ENCODE results near the gene CCNA1.

Gene CCNA1

DNA sequence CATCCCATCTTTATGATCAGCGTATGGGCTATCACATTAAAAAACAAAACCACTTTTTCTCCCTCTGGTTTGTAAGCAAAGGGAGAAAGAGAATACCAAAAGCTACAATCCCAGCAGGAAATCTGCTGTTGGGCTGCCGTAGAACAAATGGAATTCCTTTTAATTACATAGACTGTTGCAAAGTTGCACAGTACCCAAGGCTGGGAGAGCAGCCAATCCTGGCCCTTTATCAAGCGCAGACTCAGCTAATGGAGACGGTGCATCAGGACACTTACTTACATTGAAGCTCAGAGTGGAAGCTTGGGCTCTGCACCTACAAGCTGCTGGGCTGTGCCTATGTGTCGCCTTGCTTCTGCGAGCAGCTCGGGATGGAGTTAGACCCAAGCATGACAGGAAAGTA, 15.2 kb downstream of the CCNA1 start:
- H3K36me3 ChIP-seq (ENCODE audit: low read length), result no peaks in the 10 kb centered on the region
- no peaks in the 10 kb centered on the region for H3K27me3 ChIP-seq (ENCODE audit: low read length)
- H3K9me3 ChIP-seq (ENCODE audit: insufficient read depth, low read length), result no peaks in the 10 kb centered on the region
- no peaks in the 10 kb centered on the region for H3F3A ChIP-seq (ENCODE audit: insufficient read depth)
- TF ChIP-seq, protein P1, sequence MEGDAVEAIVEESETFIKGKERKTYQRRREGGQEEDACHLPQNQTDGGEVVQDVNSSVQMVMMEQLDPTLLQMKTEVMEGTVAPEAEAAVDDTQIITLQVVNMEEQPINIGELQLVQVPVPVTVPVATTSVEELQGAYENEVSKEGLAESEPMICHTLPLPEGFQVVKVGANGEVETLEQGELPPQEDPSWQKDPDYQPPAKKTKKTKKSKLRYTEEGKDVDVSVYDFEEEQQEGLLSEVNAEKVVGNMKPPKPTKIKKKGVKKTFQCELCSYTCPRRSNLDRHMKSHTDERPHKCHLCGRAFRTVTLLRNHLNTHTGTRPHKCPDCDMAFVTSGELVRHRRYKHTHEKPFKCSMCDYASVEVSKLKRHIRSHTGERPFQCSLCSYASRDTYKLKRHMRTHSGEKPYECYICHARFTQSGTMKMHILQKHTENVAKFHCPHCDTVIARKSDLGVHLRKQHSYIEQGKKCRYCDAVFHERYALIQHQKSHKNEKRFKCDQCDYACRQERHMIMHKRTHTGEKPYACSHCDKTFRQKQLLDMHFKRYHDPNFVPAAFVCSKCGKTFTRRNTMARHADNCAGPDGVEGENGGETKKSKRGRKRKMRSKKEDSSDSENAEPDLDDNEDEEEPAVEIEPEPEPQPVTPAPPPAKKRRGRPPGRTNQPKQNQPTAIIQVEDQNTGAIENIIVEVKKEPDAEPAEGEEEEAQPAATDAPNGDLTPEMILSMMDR (IDR thresholded peaks at IDR 0.05; ENCODE audit: insufficient read depth, low read length, poor library complexity, severe bottlenecking), result no peak
- TF ChIP-seq EZH2phosphoT487 (conservative IDR thresholded peaks at IDR 0.05; ENCODE audit: low read length), result no peak
- H2AFZ ChIP-seq (ENCODE audit: low read depth, low read length, severe bottlenecking), result no peak overlapping the region
- H4K20me1 ChIP-seq (ENCODE audit: low read depth, low read length), result no peaks in the 10 kb centered on the region
- H3K4me2 ChIP-seq (ENCODE audit: low read depth, low read length, poor library complexity, severe bottlenecking), result no peak overlapping the region
- H3K9me2 ChIP-seq (replicated peaks; ENCODE audit: insufficient read depth, low read length), result no peaks in the 10 kb centered on the region
- H3K79me2 ChIP-seq (ENCODE audit: insufficient read depth, low read length), result no peaks in the 10 kb centered on the region
- H3K27ac ChIP-seq (ENCODE audit: low read depth, low read length), result no peak overlapping the region
- no peak overlapping the region for H3K9ac ChIP-seq (ENCODE audit: low read length)
- no peak overlapping the region for H3K4me3 ChIP-seq (ENCODE audit: insufficient read depth, low read length, poor library complexity, severe bottlenecking)

DNA sequence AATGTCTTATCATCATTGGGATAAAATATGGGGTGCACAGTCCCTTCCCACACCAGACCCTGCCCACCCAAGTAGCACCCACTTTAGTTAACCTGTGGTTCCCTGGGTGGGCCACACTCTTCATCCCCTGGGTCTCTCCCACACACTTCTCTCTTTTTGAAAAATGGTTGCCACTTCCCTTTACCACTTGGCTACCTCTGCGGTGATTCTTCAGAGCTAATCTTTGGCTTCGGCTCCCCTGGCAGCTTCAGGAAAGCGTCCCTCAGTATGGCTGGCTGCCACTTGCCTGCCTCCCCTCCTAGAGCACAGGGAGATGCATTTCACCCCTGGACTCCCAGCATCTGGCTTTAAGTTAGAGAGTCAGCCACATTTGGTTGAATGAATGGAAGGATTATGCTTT, 18.2 kb downstream of the CCNA1 start:
- Histone ChIP-seq H2AFZ (ENCODE audit: low read depth, low read length, severe bottlenecking) (no peak overlapping the region), H3K27ac (ENCODE audit: low read depth, low read length) (no peak overlapping the region), H3K36me3 (ENCODE audit: low read length) (no peaks in the 10 kb centered on the region), H3K4me2 (ENCODE audit: low read depth, low read length, poor library complexity, severe bottlenecking) (no peak overlapping the region), H3K79me2 (ENCODE audit: insufficient read depth, low read length) (no peaks in the 10 kb centered on the region), H3F3A (ENCODE audit: insufficient read depth) (no peaks in the 10 kb centered on the region), H3K9me3 (ENCODE audit: insufficient read depth, low read length) (no peaks in the 10 kb centered on the region), H3K9ac (ENCODE audit: low read length) (no peak overlapping the region), H3K4me3 (ENCODE audit: insufficient read depth, low read length, poor library complexity, severe bottlenecking) (no peak overlapping the region), H3K27me3 (ENCODE audit: low read length) (no peaks in the 10 kb centered on the region), H3K9me2 (replicated peaks; ENCODE audit: insufficient read depth, low read length) (no peaks in the 10 kb centered on the region), H4K20me1 (ENCODE audit: low read depth, low read length) (no peaks in the 10 kb centered on the region)
- TF ChIP-seq EZH2phosphoT487 (conservative IDR thresholded peaks at IDR 0.05; ENCODE audit: low read length), result no peak
- TF ChIP-seq, protein P1 (IDR thresholded peaks at IDR 0.05; ENCODE audit: insufficient read depth, low read length, poor library complexity, severe bottlenecking), result no peak

DNA sequence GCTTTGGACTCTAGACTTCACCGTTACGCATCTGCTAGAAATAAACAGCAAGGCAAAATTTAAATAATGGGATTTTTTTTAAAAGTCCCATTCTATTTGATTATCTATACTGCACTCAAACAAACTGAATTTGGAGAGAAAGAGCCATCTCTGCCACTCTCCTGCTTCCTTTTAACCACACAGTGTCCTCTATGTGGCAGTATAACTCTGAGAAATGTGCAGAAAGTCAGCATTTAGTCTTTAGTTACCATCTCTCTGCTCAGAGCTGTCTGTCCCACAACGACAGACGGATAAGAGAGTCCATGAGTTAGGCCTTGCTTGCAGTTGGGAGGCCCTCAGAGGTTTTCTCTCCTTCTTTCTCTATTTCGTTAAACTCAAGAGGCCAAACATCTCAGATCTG, 21.2 kb downstream of the CCNA1 start:
- H2AFZ ChIP-seq (ENCODE audit: low read depth, low read length, severe bottlenecking), result no peak overlapping the region
- no peak overlapping the region for H3K9ac ChIP-seq (ENCODE audit: low read length)
- no peaks in the 10 kb centered on the region for H3K36me3 ChIP-seq (ENCODE audit: low read length)
- no peaks in the 10 kb centered on the region for H3K79me2 ChIP-seq (ENCODE audit: insufficient read depth, low read length)
- H3K27me3 ChIP-seq (ENCODE audit: low read length), result no peaks in the 10 kb centered on the region
- no peaks in the 10 kb centered on the region for H3K9me2 ChIP-seq (replicated peaks; ENCODE audit: insufficient read depth, low read length)
- H3K4me2 ChIP-seq (ENCODE audit: low read depth, low read length, poor library complexity, severe bottlenecking), result no peak overlapping the region
- no peaks in the 10 kb centered on the region for H3F3A ChIP-seq (ENCODE audit: insufficient read depth)
- H3K27ac ChIP-seq (ENCODE audit: low read depth, low read length), result no peak overlapping the region
- TF ChIP-seq, protein P1 (IDR thresholded peaks at IDR 0.05; ENCODE audit: insufficient read depth, low read length, poor library complexity, severe bottlenecking), result no peak
- no peaks in the 10 kb centered on the region for H4K20me1 ChIP-seq (ENCODE audit: low read depth, low read length)
- H3K9me3 ChIP-seq (ENCODE audit: insufficient read depth, low read length), result no peaks in the 10 kb centered on the region
- H3K4me3 ChIP-seq (ENCODE audit: insufficient read depth, low read length, poor library complexity, severe bottlenecking), result no peak overlapping the region

DNA sequence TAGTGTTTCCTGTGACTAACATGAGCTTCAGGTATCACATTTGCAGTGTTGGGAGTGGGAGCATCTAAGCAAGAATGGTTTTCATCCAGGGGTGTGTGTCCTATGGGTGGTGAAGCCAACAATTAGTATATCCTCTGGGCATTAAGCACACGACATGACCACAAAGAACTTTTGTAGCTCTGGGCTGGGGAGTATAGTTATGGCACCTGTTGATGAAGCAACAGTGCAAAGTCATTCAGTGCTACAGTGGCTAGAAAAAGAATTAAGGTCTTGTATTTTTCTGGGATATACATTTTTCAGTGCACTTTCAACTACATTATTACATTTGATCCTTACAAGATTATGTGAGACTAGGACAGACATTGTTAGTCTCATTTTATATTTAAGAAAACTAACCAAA, 21.8 kb downstream of the CCNA1 start:
- no peak overlapping the region for H3K9ac ChIP-seq (ENCODE audit: low read length)
- no peaks in the 10 kb centered on the region for H3K36me3 ChIP-seq (ENCODE audit: low read length)
- H3K79me2 ChIP-seq (ENCODE audit: insufficient read depth, low read length), result no peaks in the 10 kb centered on the region
- H2AFZ ChIP-seq (ENCODE audit: low read depth, low read length, severe bottlenecking), result no peak overlapping the region
- H3K4me2 ChIP-seq (ENCODE audit: low read depth, low read length, poor library complexity, severe bottlenecking), result no peak overlapping the region
- H3K27ac ChIP-seq (ENCODE audit: low read depth, low read length), result no peak overlapping the region
- TF ChIP-seq, protein P1 (IDR thresholded peaks at IDR 0.05; ENCODE audit: insufficient read depth, low read length, poor library complexity, severe bottlenecking), result no peak
- no peak for TF ChIP-seq EZH2phosphoT487 (conservative IDR thresholded peaks at IDR 0.05; ENCODE audit: low read length)
- no peaks in the 10 kb centered on the region for H4K20me1 ChIP-seq (ENCODE audit: low read depth, low read length)
- no peaks in the 10 kb centered on the region for H3K9me3 ChIP-seq (ENCODE audit: insufficient read depth, low read length)
- no peaks in the 10 kb centered on the region for H3K9me2 ChIP-seq (replicated peaks; ENCODE audit: insufficient read depth, low read length)
- no peaks in the 10 kb centered on the region for H3F3A ChIP-seq (ENCODE audit: insufficient read depth)
- no peak overlapping the region for H3K4me3 ChIP-seq (ENCODE audit: insufficient read depth, low read length, poor library complexity, severe bottlenecking)
- no peaks in the 10 kb centered on the region for H3K27me3 ChIP-seq (ENCODE audit: low read length)

All from SU-DHL-6 (cell line).